Frontal cortex (tissue), 4 donors: ENCODE measurements around the gene STAB1. TPM values are rescaled to one million over a fixed set of nuclear protein-coding genes. Genes with fewer than 3 reads are reported as not detected.

Experiments
- DNase-seq, 2 donors: peaks; one replicate each; pipeline ENCODE4 v3.0.0; 2012; ENCODE audit warnings: low spot score in 2 of 2
- FAIRE-seq: peaks from 2 replicates; lab custom pipeline; 2012; peaks lifted over from hg19 to GRCh38; lab: Jason Lieb, UNC
- small RNA-seq: library from RNA; depleted of rRNA; stranded (forward); fragments of <200 nt; gene quantifications from one replicate; pipeline ENCODE3, GENCODE V24; 2014
- total RNA-seq: library from RNA; depleted of rRNA; stranded (reverse); fragments of >200 nt; gene quantifications from one replicate; pipeline ENCODE4 v1.2.3, GENCODE V29; 2014
- donor health status: control.
- donor health status: control.
- donor health status: control.

The STAB1 gene
- total RNA-seq, 1 donor from 2014 or later, result 13.9 TPM

GRCh38 chr3:52551118-52551517 lies 56.0 kb downstream of the STAB1 start:
- FAIRE-seq (no peak), DNase-seq (no peak)

GRCh38 chr3:52552089-52552488 lies 57.0 kb downstream of the STAB1 start:
- FAIRE-seq (no peak), DNase-seq (no peak)

GRCh38 chr3:52554026-52554755 lies 59.1 kb downstream of the STAB1 start:
- no peak for FAIRE-seq
- no peak for DNase-seq

GRCh38 chr3:52555056-52555455 lies 59.9 kb downstream of the STAB1 start:
- FAIRE-seq (no peak), DNase-seq (no peak)

GRCh38 chr3:52557011-52557960 lies 62.1 kb downstream of the STAB1 start:
- FAIRE-seq, result no peak
- no peak for DNase-seq

GRCh38 chr3:52558436-52558835 lies 63.3 kb downstream of the STAB1 start:
- DNase-seq (no peak), FAIRE-seq (no peak)

GRCh38 chr3:52561028-52561747 lies 66.0 kb downstream of the STAB1 start:
- no peak for DNase-seq
- FAIRE-seq, result no peak

GRCh38 chr3:52563984-52564383 lies 68.8 kb downstream of the STAB1 start:
- FAIRE-seq, result no peak
- no peak for DNase-seq

GRCh38 chr3:52568069-52568468 lies 72.9 kb downstream of the STAB1 start:
- no peak for FAIRE-seq
- no peak for DNase-seq

- FAIRE-seq (no peak), DNase-seq (no peak)
Measured at GRCh38 chr3:52570076-52570475, 74.9 kb downstream of the STAB1 start.

- FAIRE-seq, result no peak
- no peak for DNase-seq
Measured at GRCh38 chr3:52572221-52572620, 77.1 kb downstream of the STAB1 start.

Small RNA genes lying within 50 kb of the gene (small RNA-seq; reads per million reads assigned to genes)
- gene RNU6-856P (not detected), gene RNU6ATAC16P (not detected)

Other genes starting within 250 kb of the STAB1 start
- 6.9 TPM for gene PPM1M, start 249.6 kb upstream of the STAB1 start, total RNA-seq
- gene WDR82, start 216.7 kb upstream of the STAB1 start, total RNA-seq, result 151 TPM
- 2.0 TPM for gene GLYCTK, start 207.5 kb upstream of the STAB1 start, total RNA-seq
- gene DNAH1, start 179.0 kb upstream of the STAB1 start, total RNA-seq, result 1.2 TPM
- gene BAP1, start 85.3 kb upstream of the STAB1 start, total RNA-seq, result 115 TPM
- 7.3 TPM for gene PHF7, start 84.7 kb upstream of the STAB1 start, total RNA-seq
- 4.1 TPM for gene SEMA3G, start 50.2 kb upstream of the STAB1 start, total RNA-seq
- gene TNNC1, start 41.3 kb upstream of the STAB1 start, total RNA-seq, result 0.41 TPM
- gene NISCH, start 39.7 kb upstream of the STAB1 start, total RNA-seq, result 58.7 TPM
- gene NT5DC2, start 38.5 kb downstream of the STAB1 start, total RNA-seq, result 39.9 TPM
- 2.0 TPM for gene UQCC5, start 41.3 kb downstream of the STAB1 start, total RNA-seq
- gene PBRM1, start 190.6 kb downstream of the STAB1 start, total RNA-seq, result 181 TPM
- gene GNL3, start 190.7 kb downstream of the STAB1 start, total RNA-seq, result 70.1 TPM
- 57.9 TPM for gene GLT8D1, start 210.5 kb downstream of the STAB1 start, total RNA-seq
- gene SPCS1, start 210.8 kb downstream of the STAB1 start, total RNA-seq, result 39.9 TPM